22Rv1 (cell line): Measurements from ENCODE around the gene CLEC19A.

Source experiments
- CTCF ChIP-seq: fragments of 450-650 bp; IDR thresholded peaks from 2 replicates; pipeline ENCODE4 v1.5.1; 2017; ENCODE audit warnings: mild to moderate bottlenecking
- ZFX ChIP-seq: fragments of 450-650 bp; IDR thresholded peaks from 2 replicates; pipeline ENCODE4 v1.6.1; 2017; ENCODE audit warnings: antibody characterized with exemption, borderline replicate concordance

- TF ChIP-seq CTCF (no peak), ZFX (no peak)
Observed at GRCh38 chr16:19285431-19285830, at the start of gene CLEC19A.
